K562 (cell line): Measurements from ENCODE around the gene GPR153. TPM values are rescaled to one million over a fixed set of nuclear protein-coding genes. Genes with fewer than 3 reads are reported as not detected.
A peak's percentile ranks its signal among the peaks of the same experiment; 100 is the strongest.

ENCODE experiments used
- ATAC-seq: fragments of 200-7000 bp; cut with Tn5 transposase; 3 replicates; pipeline ENCODE4 v1.9.1; 2020; ENCODE audit warnings: moderate library complexity
- BruUV-seq: library from RNA; stranded (reverse); fragments of 400-500 nt; replicated peaks from 2 replicates; lab custom pipeline; 2021; lab: Mats Ljungman, UMichigan
- CTCF ChIA-PET: fragments of 300-600 bp; formaldehyde crosslinking; extraction: SDS; loops from one replicate; lab custom pipeline; 2021; ENCODE audit warnings: low intra/inter-chr PET ratio; lab: Yijun Ruan, JAX
- POLR2A ChIA-PET: fragments of 300-600, 350-650 bp; sonication (Branson Sonifier 250); formaldehyde crosslinking; extraction: SDS; loops from one replicate; lab custom pipeline; 2021; ENCODE audit warnings: antibody characterized with exemption, inconsistent platforms; lab: Yijun Ruan, JAX
- DNase-seq, 4 experiments: peaks; one replicate each; pipeline versions ENCODE4 v3.0.0 to v3.0.0-alpha.2; 2011 to 2018; ENCODE audit warnings: low spot score in 3 of 4, mixed read lengths in 3 of 4; ENCODE audit errors: extremely low read depth in 1 of 4
- FAIRE-seq: peaks from 2 replicates; lab custom pipeline; 2011; peaks lifted over from hg19 to GRCh38; lab: Jason Lieb, UNC
- H2AFZ ChIP-seq: 2 replicates; pipeline ENCODE4 v1.6.0; 2011; ENCODE audit warnings: low read depth, low read length, control low read depth, inconsistent platforms
- H3K27ac ChIP-seq: fragments of 200-600 bp; 3 replicates; pipeline ENCODE4 v1.8.0; 2011; ENCODE audit warnings: low read depth, mild to moderate bottlenecking, control low read depth, inconsistent platforms, low read length, moderate library complexity, mixed read lengths; ENCODE audit errors: extremely low read depth
- H3K27me3 ChIP-seq, 2 experiments: fragments of 300-600 bp in 1 of 2; 2 replicates in 1 of 2; 3 replicates in 1 of 2; pipeline versions ENCODE4 v1.6.0 to v1.8.0; 2011; ENCODE audit warnings: inconsistent platforms in 2 of 2, low read length in 2 of 2, mild to moderate bottlenecking in 1 of 2, mixed read lengths in 1 of 2, moderate library complexity in 1 of 2; ENCODE audit not compliant: control insufficient read depth in 2 of 2, insufficient read depth in 2 of 2
- H3K36me3 ChIP-seq: fragments of 300-600 bp; 3 replicates; pipeline ENCODE4 v1.8.0; 2011; ENCODE audit warnings: mild to moderate bottlenecking, low read length, inconsistent platforms; ENCODE audit not compliant: control insufficient read depth, insufficient read depth
- H3K4me1 ChIP-seq, 2 experiments: fragments of 200-600 bp in 1 of 2; replicated peaks in 1 of 2; 2 replicates in 1 of 2; 3 replicates in 1 of 2; pipeline versions ENCODE4 v1.5.1 to v1.8.0; 2011; ENCODE audit warnings: inconsistent platforms in 2 of 2, low read length in 2 of 2, mild to moderate bottlenecking in 1 of 2, mixed read lengths in 1 of 2, moderate library complexity in 1 of 2; ENCODE audit not compliant: control insufficient read depth in 2 of 2, insufficient read depth in 2 of 2
- H3K4me2 ChIP-seq: 2 replicates; pipeline ENCODE4 v1.6.1; 2011; ENCODE audit warnings: low read length, control low read depth, inconsistent platforms, mixed read lengths; ENCODE audit not compliant: insufficient read depth
- H3K4me3 ChIP-seq: fragments of 200-600 bp; sonication (generic), shearing (Covaris generic); 2 replicates; pipeline ENCODE4 v1.5.1; 2016; ENCODE audit warnings: control low read depth, inconsistent platforms
- H3K79me2 ChIP-seq: fragments of 200-600 bp; 3 replicates; pipeline ENCODE4 v1.8.0; 2011; ENCODE audit warnings: low read length, inconsistent platforms; ENCODE audit not compliant: control insufficient read depth, insufficient read depth
- H3K9ac ChIP-seq, 2 experiments: 2 replicates each; pipeline versions ENCODE4 v1.6.0 to v1.6.1; 2011; ENCODE audit warnings: low read depth in 2 of 2, low read length in 2 of 2, control low read depth in 1 of 2, inconsistent platforms in 1 of 2, mild to moderate bottlenecking in 1 of 2, mixed read lengths in 1 of 2; ENCODE audit not compliant: insufficient read depth in 1 of 2
- H3K9me1 ChIP-seq: one replicate; pipeline ENCODE4 v1.6.0; 2011; ENCODE audit warnings: inconsistent platforms, mild to moderate bottlenecking, low read length, moderate library complexity; ENCODE audit not compliant: control insufficient read depth, insufficient read depth
- H3K9me3 ChIP-seq: replicated peaks from 2 replicates; pipeline ENCODE4 v1.5.1; 2011; ENCODE audit warnings: low read depth, low read length, inconsistent platforms; ENCODE audit not compliant: control insufficient read depth, insufficient read depth
- H4K20me1 ChIP-seq: replicated peaks from 2 replicates; pipeline ENCODE4 v1.6.1; 2011; ENCODE audit warnings: low read length, inconsistent platforms, mixed read lengths; ENCODE audit not compliant: control insufficient read depth, insufficient read depth
- BCL6 ChIP-seq: fragments of 250-450 bp; sonication (Bioruptor Pico); IDR thresholded peaks from 2 replicates; pipeline ENCODE4 v1.4.0; 2020
- CEBPB ChIP-seq: fragments of 450-650 bp; IDR thresholded peaks from 2 replicates; pipeline ENCODE4 v1.6.1; 2016; ENCODE audit warnings: missing genetic modification characterization, missing compliant biosample characterization
- PURB ChIP-seq: sonication (generic); formaldehyde crosslinking; IDR thresholded peaks from 2 replicates; pipeline ENCODE4 v1.9.0; 2021; ENCODE audit warnings: low read depth, mild to moderate bottlenecking, missing genetic modification reagents
- ZEB2 ChIP-seq: fragments of 450-650 bp; IDR thresholded peaks from 2 replicates; pipeline ENCODE4 v1.6.1; 2016
- WGBS: fragments of 100-300 bp; shearing (Covaris generic); methylation state at CpG from one replicate; pipeline ENCODE4 v1.1.6; 2016; ENCODE audit warnings: low coverage, mixed read lengths; ENCODE audit not compliant: insufficient coverage; ENCODE audit errors: missing lambda C conversion rate; 5-methylcytosine and 5-hydroxymethylcytosine counted together
- in situ Hi-C: fragments of 300-500 bp; cut with MboI; formaldehyde crosslinking; loops from 4 replicates; pipeline ENCODE4 v1.15.0; 2018; ENCODE audit warnings: inconsistent platforms, mixed read lengths
- intact Hi-C: fragments of 100-400 bp; cut with micrococcal nuclease; formaldehyde crosslinking; loops from 2 replicates; pipeline ENCODE4 v1.14.2; 2022
- polyA plus RNA-seq, 8 experiments: library from polyadenylated mRNA; depleted of rRNA in 4 of 8; stranded (reverse) in 5 of 8; unstranded in 3 of 8; fragments of >200 nt; fragmentation: Nextera tagmentation in 2 of 8; fragmentation: Illumina TruSeq in 1 of 8; extraction: Ambion mirVana in 2 of 8; extraction: Trizol in 1 of 8; gene quantifications; 2 replicates each; pipeline versions ENCODE4 v1.2.1 to v1.2.3, GENCODE V29; 2011 to 2014; ENCODE audit warnings: inconsistent platforms in 1 of 8, missing spikeins in 1 of 8
- total RNA-seq, 7 experiments: library from RNA; depleted of rRNA in 6 of 7; stranded (reverse); fragments of >200 nt in 6 of 7; fragmentation: Illumina TruSeq in 2 of 7; extraction: Trizol in 2 of 7; gene quantifications; 2 replicates each; pipeline versions ENCODE4 v1.2.1 to v1.2.3, GENCODE V29; 2011 to 2021; ENCODE audit warnings: low replicate concordance in 1 of 7
- TF ChIP-seq, protein P1 (sequence below): sonication (generic); formaldehyde crosslinking; IDR thresholded peaks from 2 replicates; pipeline ENCODE4 v1.8.1; 2023; ENCODE audit warnings: mild to moderate bottlenecking, missing genetic modification reagents
- TF ChIP-seq, protein P2 (sequence below), 2 experiments: fragments of 450-650 bp; conservative IDR thresholded peaks; 2 replicates each; pipeline ENCODE4 v1.6.1; 2017; ENCODE audit warnings: mild to moderate bottlenecking in 2 of 2, moderate library complexity in 2 of 2
- TF ChIP-seq, protein P3 (sequence below): fragments of 250-450 bp; sonication (Bioruptor Pico); IDR thresholded peaks from 2 replicates; pipeline ENCODE4 v1.4.0; 2020
- TF ChIP-seq, protein P4 (sequence below), 2 experiments: IDR thresholded peaks; 2 replicates each; pipeline ENCODE4 v1.6.1; 2012; ENCODE audit warnings: improper control_type of control experiment in 2 of 2, low read depth in 2 of 2, low read length in 2 of 2, borderline replicate concordance in 1 of 2

The GPR153 gene
- total and polyA plus RNA-seq, 9 of the 15 experiments (the other 6 are each of a cell fraction or from before 2014, with no cell fraction given): 0.01 to 1.5 (median 0.51) TPM

DNA sequence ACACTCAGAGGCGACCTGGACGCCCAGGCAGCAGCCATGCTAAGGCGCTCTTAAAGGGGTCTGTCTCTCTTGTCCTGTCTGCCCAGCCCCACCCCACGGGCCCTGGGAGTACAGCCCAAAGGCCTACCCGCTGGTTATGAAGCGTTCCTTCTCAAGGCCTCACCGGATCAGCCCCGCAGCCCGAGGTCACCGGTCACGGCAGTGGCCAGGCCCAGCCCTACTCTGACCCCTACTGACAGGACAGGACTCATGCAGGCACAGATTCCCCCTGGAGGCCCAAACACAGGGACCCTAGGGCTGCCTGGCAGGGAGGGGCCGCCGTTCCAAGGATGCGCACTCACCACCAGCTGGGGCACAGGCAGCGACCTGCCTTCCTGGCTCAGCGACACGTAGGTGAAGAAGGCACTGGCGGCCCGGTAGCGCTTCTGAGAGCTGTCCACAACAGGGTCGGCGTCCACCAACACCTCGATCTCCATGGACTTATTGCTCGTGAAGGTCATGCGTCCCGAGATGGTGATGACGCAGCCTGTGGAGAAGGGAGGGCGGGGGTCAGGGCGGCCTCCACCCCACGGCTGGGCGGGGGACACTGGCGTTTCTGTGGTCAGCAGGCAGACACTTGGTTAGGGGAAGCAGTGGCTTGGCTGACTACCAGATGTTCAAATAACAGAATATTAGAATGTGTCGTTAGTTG, 20.0 kb upstream of the GPR153 start:
- no peaks in the 10 kb centered on the region for H3K79me2 ChIP-seq
- peak; percentile 69 to 81 (median 78) for DNase-seq
- no peaks in the 10 kb centered on the region for H3K9me3 ChIP-seq
- no TSS peak for BruUV-seq
- no peak overlapping the region for H3K4me3 ChIP-seq
- no peaks in the 10 kb centered on the region for H3K36me3 ChIP-seq
- peak; percentile 85 for FAIRE-seq
- H3K4me2 ChIP-seq: no peak overlapping the region
- H4K20me1 ChIP-seq: peaks cover 3% of the 10 kb centered on the region; the same call in 1 of the 2 replicates
- in situ Hi-C loops: no loop called here
- CTCF ChIA-PET: interaction anchor here (1.5 to 2.5 kb wide), 4 partner anchors 13 to 62 kb away, joined by 6 to 20 read pairs (median 8); no protein-coding TSS in a partner anchor
- H3K4me1 ChIP-seq: peaks cover 5 to 52% of the 10 kb centered on the region in 2 experiments; a peak in 4 of 5 replicates
- intact Hi-C loops: loop anchor here (2.0 kb wide), 1 partner anchor 34 kb away; no protein-coding TSS in a partner anchor
- no peak overlapping the region; a peak in 1 of 4 replicates for H3K9ac ChIP-seq
- H2AFZ ChIP-seq: no peak overlapping the region
- peak; percentile 95 for ATAC-seq
- H3K27me3 ChIP-seq: no peaks in the 10 kb centered on the region; a peak in 1 of 5 replicates
- H3K9me1 ChIP-seq: no peaks in the 10 kb centered on the region
- no peak overlapping the region for H3K27ac ChIP-seq
- WGBS: 53% methylated on average over 30 of the region's 33 CpGs
- POLR2A ChIA-PET: interaction anchor here (0.6 to 1.2 kb wide), 2 partner anchors 14 to 40 kb away, joined by 4 read pairs; no protein-coding TSS in a partner anchor
- TF ChIP-seq PURB (CRISPR knock-in tag) (no peak), BCL6 (CRISPR knock-in tag) (no peak), ZEB2 (no peak), CEBPB (tag) (0 out of 2 replicates have a peak, but pooled peaks have one; percentile 6)
- TF ChIP-seq, protein P1, sequence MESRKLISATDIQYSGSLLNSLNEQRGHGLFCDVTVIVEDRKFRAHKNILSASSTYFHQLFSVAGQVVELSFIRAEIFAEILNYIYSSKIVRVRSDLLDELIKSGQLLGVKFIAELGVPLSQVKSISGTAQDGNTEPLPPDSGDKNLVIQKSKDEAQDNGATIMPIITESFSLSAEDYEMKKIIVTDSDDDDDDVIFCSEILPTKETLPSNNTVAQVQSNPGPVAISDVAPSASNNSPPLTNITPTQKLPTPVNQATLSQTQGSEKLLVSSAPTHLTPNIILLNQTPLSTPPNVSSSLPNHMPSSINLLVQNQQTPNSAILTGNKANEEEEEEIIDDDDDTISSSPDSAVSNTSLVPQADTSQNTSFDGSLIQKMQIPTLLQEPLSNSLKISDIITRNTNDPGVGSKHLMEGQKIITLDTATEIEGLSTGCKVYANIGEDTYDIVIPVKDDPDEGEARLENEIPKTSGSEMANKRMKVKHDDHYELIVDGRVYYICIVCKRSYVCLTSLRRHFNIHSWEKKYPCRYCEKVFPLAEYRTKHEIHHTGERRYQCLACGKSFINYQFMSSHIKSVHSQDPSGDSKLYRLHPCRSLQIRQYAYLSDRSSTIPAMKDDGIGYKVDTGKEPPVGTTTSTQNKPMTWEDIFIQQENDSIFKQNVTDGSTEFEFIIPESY (CRISPR knock-in tag): peak; percentile 98
- TF ChIP-seq, protein P2, sequence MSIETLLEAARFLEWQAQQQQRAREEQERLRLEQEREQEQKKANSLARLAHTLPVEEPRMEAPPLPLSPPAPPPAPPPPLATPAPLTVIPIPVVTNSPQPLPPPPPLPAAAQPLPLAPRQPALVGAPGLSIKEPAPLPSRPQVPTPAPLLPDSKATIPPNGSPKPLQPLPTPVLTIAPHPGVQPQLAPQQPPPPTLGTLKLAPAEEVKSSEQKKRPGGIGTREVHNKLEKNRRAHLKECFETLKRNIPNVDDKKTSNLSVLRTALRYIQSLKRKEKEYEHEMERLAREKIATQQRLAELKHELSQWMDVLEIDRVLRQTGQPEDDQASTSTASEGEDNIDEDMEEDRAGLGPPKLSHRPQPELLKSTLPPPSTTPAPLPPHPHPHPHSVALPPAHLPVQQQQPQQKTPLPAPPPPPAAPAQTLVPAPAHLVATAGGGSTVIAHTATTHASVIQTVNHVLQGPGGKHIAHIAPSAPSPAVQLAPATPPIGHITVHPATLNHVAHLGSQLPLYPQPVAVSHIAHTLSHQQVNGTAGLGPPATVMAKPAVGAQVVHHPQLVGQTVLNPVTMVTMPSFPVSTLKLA (conservative IDR thresholded peaks at IDR 0.05): no peak
- TF ChIP-seq, protein P3, sequence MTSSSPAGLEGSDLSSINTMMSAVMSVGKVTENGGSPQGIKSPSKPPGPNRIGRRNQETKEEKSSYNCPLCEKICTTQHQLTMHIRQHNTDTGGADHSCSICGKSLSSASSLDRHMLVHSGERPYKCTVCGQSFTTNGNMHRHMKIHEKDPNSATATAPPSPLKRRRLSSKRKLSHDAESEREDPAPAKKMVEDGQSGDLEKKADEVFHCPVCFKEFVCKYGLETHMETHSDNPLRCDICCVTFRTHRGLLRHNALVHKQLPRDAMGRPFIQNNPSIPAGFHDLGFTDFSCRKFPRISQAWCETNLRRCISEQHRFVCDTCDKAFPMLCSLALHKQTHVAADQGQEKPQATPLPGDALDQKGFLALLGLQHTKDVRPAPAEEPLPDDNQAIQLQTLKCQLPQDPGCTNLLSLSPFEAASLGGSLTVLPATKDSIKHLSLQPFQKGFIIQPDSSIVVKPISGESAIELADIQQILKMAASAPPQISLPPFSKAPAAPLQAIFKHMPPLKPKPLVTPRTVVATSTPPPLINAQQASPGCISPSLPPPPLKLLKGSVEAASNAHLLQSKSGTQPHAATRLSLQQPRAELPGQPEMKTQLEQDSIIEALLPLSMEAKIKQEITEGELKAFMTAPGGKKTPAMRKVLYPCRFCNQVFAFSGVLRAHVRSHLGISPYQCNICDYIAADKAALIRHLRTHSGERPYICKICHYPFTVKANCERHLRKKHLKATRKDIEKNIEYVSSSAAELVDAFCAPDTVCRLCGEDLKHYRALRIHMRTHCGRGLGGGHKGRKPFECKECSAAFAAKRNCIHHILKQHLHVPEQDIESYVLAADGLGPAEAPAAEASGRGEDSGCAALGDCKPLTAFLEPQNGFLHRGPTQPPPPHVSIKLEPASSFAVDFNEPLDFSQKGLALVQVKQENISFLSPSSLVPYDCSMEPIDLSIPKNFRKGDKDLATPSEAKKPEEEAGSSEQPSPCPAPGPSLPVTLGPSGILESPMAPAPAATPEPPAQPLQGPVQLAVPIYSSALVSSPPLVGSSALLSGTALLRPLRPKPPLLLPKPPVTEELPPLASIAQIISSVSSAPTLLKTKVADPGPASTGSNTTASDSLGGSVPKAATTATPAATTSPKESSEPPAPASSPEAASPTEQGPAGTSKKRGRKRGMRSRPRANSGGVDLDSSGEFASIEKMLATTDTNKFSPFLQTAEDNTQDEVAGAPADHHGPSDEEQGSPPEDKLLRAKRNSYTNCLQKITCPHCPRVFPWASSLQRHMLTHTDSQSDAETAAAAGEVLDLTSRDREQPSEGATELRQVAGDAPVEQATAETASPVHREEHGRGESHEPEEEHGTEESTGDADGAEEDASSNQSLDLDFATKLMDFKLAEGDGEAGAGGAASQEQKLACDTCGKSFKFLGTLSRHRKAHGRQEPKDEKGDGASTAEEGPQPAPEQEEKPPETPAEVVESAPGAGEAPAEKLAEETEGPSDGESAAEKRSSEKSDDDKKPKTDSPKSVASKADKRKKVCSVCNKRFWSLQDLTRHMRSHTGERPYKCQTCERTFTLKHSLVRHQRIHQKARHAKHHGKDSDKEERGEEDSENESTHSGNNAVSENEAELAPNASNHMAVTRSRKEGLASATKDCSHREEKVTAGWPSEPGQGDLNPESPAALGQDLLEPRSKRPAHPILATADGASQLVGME (CRISPR knock-in tag): no peak
- TF ChIP-seq, protein P4, sequence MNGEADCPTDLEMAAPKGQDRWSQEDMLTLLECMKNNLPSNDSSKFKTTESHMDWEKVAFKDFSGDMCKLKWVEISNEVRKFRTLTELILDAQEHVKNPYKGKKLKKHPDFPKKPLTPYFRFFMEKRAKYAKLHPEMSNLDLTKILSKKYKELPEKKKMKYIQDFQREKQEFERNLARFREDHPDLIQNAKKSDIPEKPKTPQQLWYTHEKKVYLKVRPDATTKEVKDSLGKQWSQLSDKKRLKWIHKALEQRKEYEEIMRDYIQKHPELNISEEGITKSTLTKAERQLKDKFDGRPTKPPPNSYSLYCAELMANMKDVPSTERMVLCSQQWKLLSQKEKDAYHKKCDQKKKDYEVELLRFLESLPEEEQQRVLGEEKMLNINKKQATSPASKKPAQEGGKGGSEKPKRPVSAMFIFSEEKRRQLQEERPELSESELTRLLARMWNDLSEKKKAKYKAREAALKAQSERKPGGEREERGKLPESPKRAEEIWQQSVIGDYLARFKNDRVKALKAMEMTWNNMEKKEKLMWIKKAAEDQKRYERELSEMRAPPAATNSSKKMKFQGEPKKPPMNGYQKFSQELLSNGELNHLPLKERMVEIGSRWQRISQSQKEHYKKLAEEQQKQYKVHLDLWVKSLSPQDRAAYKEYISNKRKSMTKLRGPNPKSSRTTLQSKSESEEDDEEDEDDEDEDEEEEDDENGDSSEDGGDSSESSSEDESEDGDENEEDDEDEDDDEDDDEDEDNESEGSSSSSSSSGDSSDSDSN (IDR thresholded peaks at IDR 0.05; ENCODE audit: borderline replicate concordance in 1 of 2, low read depth in 2 of 2, low read length in 2 of 2): no peak
